Liver (tissue), 3 donors: ENCODE data around the gene CRELD2.

Source experiments
- RAD21 ChIP-seq, 2 donors: IDR thresholded peaks; 2 replicates each; pipeline ENCODE4 v1.6.1; 2016; ENCODE audit warnings: antibody characterized with exemption in 2 of 2, mild to moderate bottlenecking in 2 of 2
- RXRA ChIP-seq, 2 donors: IDR thresholded peaks; 2 replicates each; pipeline ENCODE4 v1.6.1; 2017 to 2018; ENCODE audit warnings: antibody characterized with exemption in 2 of 2, mild to moderate bottlenecking in 1 of 2
- TAF1 ChIP-seq: conservative IDR thresholded peaks from 2 replicates; pipeline ENCODE4 v1.6.1; 2016; ENCODE audit warnings: antibody characterized with exemption, mild to moderate bottlenecking
- TF ChIP-seq, protein P1 (sequence below): fragments of 150-350 bp; IDR thresholded peaks from 2 replicates; pipeline ENCODE4 v1.5.1; 2017; ENCODE audit warnings: improper control_type of control experiment, low read depth, low read length; ENCODE audit not compliant: missing input control
- donor health status: healthy.
- donor health status: healthy.

DNA sequence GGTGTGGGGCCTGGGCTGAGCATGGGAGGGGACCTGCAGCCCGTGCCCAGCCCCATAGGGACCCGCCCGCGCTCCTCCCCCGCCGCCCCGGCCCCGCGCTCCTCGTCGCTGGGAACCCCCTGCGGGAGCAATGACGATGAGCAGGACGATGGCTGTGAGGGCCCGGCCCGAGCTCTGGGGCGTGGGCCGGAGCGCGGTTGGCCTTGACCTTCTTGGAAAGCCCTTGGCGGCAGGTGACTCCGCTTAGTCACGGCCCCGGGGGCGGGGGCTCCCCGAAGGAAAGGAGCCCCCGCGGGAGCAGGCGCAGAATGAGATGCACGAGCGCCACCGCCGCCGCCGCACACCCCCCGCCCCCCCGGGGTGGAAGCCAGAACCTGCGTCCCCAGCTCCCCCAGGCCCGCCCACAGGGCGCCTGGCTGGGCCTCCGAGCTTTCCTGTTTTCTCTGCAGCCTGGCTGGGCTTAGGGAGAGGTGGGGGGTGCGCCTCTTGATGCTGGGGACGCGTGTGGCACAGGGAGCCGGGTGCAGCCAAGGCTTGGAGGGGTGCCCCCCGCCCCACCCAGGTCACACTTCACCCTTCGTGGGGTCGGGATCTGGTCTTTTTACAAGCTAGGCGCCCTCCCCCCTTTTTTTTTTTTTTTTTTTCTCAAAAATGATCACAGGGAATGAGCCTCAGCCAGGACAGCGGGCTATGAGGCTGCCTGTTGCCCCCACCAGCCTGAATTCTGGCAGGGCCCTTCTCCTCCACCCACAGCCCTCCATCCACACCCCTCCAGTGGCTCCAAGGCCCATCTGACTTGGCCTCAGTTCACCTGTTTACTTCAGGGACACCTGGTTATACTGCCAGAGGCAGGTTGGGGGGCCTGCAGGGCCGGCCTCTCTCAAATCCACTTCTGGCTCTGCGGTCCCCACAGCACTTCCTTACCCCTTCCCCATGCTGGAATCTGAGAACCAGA, 17.9 kb downstream of the CRELD2 start:
- TF ChIP-seq, protein P1, sequence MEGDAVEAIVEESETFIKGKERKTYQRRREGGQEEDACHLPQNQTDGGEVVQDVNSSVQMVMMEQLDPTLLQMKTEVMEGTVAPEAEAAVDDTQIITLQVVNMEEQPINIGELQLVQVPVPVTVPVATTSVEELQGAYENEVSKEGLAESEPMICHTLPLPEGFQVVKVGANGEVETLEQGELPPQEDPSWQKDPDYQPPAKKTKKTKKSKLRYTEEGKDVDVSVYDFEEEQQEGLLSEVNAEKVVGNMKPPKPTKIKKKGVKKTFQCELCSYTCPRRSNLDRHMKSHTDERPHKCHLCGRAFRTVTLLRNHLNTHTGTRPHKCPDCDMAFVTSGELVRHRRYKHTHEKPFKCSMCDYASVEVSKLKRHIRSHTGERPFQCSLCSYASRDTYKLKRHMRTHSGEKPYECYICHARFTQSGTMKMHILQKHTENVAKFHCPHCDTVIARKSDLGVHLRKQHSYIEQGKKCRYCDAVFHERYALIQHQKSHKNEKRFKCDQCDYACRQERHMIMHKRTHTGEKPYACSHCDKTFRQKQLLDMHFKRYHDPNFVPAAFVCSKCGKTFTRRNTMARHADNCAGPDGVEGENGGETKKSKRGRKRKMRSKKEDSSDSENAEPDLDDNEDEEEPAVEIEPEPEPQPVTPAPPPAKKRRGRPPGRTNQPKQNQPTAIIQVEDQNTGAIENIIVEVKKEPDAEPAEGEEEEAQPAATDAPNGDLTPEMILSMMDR: no peak
- TF ChIP-seq RAD21 (IDR thresholded peaks at IDR 0.05): peak in 1 of 2 donors; percentile 35
- TF ChIP-seq TAF1: no peak
- peak; percentile 44 to 76 for TF ChIP-seq RXRA (IDR thresholded peaks at IDR 0.05)
